GM18868 (cell line): ENCODE results near the gene HPS3.

ENCODE experiments used
- ATAC-seq: cut with Tn5 transposase; IDR thresholded peaks from one replicate; pipeline ENCODE4 v1.9.1; 2021; ENCODE audit warnings: mild to moderate bottlenecking, moderate library complexity; ENCODE audit not compliant: unreplicated experiment

HPS3 gene

GRCh38 chr3:149120051-149120972, 9.1 kb upstream of the HPS3 start:
- ATAC-seq = peak; percentile 80

- no peak for ATAC-seq
Measured at GRCh38 chr3:149122721-149123578, 6.5 kb upstream of the HPS3 start.

- peak; percentile 8 for ATAC-seq
Measured at GRCh38 chr3:149128821-149129220, 617 bp upstream of the HPS3 start.

GRCh38 chr3:149131589-149131988, 2.2 kb downstream of the HPS3 start:
- ATAC-seq = no peak

GRCh38 chr3:149134575-149134974, 5.1 kb downstream of the HPS3 start:
- no peak for ATAC-seq

- ATAC-seq = no peak
Measured at GRCh38 chr3:149142682-149143081, 13.2 kb downstream of the HPS3 start.

GRCh38 chr3:149145356-149145755, 15.9 kb downstream of the HPS3 start:
- peak; percentile 49 for ATAC-seq

- ATAC-seq = peak; percentile 88
Measured at GRCh38 chr3:149145974-149146373, 16.5 kb downstream of the HPS3 start.

GRCh38 chr3:149150436-149150835, 21.0 kb downstream of the HPS3 start:
- no peak for ATAC-seq

- ATAC-seq = no peak
Measured at GRCh38 chr3:149151843-149152242, 22.4 kb downstream of the HPS3 start.

GRCh38 chr3:149152420-149152819, 23.0 kb downstream of the HPS3 start:
- ATAC-seq = peak; percentile 92

- no peak for ATAC-seq
Measured at GRCh38 chr3:149153402-149153801, 24.0 kb downstream of the HPS3 start.

- no peak for ATAC-seq
Measured at GRCh38 chr3:149160754-149161300, 31.4 kb downstream of the HPS3 start.

GRCh38 chr3:149162007-149162406, 32.6 kb downstream of the HPS3 start:
- no peak for ATAC-seq

- ATAC-seq = no peak
Measured at GRCh38 chr3:149163066-149163465, 33.6 kb downstream of the HPS3 start.

- ATAC-seq = no peak
Measured at GRCh38 chr3:149167898-149168297, 38.5 kb downstream of the HPS3 start.

GRCh38 chr3:149170672-149171071, 41.2 kb downstream of the HPS3 start:
- ATAC-seq = no peak

- peak; percentile 100 for ATAC-seq
Measured at GRCh38 chr3:149174901-149175300, 45.5 kb downstream of the HPS3 start.

- no peak for ATAC-seq
Measured at GRCh38 chr3:149177122-149177521, 47.7 kb downstream of the HPS3 start.

GRCh38 chr3:149179220-149179619, 49.8 kb downstream of the HPS3 start:
- no peak for ATAC-seq

GRCh38 chr3:149180057-149180573, 50.7 kb downstream of the HPS3 start:
- ATAC-seq = no peak
